Measurements from ENCODE around the gene RAI14.

Gene RAI14

GRCh38 chr5:34656001-34656699 lies at the start of gene RAI14:
TSS of gene RAI14 (plus strand) at chr5:34656328. CDS start at chr5:34686920, 30,592 bp downstream.
- peak; percentile 14 for DNase-seq (ENCODE audit: low spot score)

DNA sequence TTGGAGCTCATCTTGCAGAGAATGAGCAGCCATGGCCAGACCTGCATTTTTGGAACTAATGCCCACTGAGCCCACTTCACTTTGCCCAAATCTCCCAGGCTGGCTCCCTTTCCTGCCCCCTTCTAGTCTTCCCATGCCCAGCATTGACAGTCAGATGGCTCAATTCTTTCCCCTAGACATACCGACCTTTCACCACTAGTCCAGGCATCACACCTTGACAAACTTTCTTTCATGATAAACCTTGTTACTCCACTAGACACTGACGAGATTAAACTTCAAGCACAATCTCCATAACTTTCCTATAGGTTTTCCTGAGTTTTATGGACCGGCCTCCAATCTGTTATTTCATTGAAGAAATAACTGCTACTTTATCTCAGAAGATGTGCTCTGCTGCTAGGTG lies 47.8 kb upstream of the RAI14 start:
- DNase-seq (ENCODE audit: low spot score) = no peak

DNA sequence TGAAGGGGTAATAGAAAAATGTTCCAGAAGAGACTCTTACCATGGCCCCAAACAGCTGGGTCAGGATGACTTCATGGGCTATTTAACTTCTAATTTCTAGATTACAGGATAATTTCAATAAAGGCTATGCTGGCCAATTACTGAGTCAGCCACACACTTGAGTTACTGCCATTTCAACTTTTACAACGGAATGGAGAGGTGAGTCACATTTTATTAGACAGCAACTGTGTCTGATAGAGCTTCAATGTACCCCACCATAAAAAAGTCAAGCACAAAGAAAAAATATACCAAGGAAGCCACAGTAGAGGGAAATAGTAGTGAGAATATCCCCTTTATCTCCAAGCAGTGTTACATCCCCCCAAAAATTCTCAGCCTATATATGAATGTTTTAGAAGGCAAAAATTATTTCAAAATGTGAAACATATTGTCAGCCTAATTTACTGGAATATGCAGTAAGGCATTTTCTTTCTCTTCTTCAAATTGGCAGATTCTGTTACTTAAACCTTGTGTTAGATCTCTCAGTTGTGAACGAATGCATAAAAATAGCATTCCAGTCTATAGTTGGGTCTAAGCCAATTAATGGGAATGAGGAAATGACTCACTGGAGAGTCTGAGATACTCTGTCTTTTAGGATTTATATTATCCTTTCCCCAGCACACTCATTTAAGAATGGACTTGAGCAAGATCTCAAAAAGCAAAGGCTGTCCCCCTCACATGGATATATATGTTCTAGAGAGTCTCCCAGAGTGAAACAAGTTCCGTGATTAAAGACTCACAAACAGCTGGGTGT lies 47.1 kb upstream of the RAI14 start:
- DNase-seq (ENCODE audit: low spot score) = no peak

DNA sequence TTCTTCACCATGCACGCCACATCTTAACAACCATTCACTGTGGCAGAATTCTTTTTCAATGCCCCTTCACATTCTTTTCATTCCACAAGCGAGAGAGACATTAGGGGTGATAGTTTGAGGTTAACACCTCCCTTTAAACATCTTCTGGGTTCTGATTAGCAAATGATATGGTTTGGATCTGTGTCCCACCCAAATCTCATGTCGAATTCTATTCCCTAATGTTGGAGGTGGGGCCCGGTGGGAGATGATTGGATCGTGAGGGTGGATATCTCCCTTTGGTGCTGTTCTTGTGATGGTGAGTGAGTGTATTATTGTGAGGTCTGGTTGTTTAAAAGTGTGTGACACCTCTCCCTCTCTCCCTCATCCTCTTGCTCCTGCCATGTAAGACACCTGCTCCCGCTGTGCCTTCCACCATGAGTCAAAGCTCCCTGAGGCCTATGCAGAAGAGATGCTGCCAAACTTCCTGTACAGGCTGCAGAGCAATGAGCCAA lies 46.1 kb upstream of the RAI14 start:
- DNase-seq (ENCODE audit: low spot score) = no peak

DNA sequence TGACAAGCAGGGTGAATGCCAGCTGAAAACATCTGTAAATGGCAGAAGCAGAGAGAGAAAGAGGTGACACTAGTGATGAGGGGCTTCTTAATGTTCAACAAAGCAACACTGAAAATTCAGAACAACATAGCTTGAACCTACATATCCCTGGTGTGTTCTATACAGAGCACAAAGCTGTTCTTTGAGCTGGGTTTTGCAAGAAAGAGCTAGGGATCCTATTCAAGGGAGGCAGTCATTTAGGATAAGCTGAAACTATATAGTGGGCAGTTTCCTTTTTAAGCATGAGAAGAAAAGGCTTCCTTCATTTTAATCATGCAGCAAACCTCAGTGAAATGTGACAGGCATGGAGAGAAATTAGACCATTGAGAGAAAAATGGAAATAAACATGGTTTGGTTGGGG lies 45.6 kb upstream of the RAI14 start:
- DNase-seq (ENCODE audit: low spot score) = no peak

GRCh38 chr5:34611464-34612415 lies 44.4 kb upstream of the RAI14 start:
- no peak for DNase-seq (ENCODE audit: low spot score)

DNA sequence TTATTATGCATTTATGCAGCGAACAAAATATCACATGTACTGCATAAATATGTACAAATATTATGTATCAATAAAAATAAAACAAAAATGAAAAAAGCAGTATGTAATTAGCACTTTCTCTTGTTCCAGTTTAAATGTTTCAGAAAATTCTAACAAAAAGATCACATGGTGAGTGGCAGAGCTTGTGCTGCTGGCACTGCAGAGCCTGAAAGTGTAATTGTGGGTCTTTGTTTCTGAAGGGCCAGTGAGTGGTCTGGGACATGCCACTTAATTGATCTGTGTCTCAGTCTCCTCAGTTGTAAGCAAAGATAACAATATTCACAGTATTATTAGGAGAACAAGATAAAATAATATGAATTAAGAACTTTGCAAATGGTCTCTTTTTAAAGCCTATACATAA lies 39.5 kb upstream of the RAI14 start:
- no peak for DNase-seq (ENCODE audit: low spot score)

DNA sequence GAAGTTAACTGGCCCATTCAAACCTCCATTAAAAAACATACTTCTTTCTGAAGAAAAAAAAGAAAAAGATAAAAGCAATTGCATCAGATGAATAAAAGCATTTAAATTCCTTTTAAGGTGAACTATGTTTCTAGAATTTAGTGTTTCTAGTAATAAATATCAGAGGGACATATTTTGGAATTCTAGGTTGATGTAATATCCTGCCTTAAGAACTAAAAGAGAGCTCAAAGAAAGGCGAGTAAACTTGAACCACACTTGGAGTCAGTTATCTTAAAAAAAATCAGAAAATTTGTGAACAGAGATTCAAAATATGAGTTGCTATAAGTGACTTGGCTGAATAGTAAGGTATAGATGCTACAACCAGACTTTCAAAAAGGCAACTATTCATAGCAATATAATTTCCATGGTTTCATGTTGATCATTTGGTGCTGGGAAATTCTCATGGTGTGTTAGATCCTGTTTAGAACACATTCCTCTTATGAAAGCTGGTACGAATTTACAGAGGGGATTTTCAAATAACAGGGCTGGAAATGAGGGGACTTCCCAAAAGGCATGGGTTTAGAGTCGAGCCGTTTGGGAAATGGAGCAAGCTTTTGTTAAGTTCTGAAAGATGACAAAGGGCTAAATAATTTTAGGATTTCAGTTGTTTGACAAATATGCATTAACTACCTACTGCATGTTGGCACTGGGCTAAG lies 37.6 kb upstream of the RAI14 start:
- DNase-seq (ENCODE audit: low spot score) = no peak

DNA sequence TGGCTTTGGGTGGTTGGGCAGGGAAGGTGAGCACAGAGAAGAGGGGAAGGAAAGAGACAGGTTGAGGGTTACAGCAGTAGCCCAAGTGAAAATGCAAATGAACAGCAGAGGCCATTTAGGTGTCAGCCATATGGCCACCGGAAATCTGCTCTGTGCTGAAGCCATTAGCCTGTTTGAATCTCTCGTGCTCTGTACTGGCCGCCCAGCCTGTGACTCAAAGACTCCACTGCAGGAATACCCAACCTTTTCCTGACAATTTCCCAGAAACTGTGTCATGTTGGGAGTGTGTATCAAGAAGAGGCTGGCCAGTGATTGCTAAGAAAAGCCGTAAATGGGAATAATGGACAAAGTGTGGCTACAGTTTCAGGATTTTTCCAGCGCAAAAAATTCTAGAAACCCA lies 35.9 kb upstream of the RAI14 start:
- no peak for DNase-seq (ENCODE audit: low spot score)

DNA sequence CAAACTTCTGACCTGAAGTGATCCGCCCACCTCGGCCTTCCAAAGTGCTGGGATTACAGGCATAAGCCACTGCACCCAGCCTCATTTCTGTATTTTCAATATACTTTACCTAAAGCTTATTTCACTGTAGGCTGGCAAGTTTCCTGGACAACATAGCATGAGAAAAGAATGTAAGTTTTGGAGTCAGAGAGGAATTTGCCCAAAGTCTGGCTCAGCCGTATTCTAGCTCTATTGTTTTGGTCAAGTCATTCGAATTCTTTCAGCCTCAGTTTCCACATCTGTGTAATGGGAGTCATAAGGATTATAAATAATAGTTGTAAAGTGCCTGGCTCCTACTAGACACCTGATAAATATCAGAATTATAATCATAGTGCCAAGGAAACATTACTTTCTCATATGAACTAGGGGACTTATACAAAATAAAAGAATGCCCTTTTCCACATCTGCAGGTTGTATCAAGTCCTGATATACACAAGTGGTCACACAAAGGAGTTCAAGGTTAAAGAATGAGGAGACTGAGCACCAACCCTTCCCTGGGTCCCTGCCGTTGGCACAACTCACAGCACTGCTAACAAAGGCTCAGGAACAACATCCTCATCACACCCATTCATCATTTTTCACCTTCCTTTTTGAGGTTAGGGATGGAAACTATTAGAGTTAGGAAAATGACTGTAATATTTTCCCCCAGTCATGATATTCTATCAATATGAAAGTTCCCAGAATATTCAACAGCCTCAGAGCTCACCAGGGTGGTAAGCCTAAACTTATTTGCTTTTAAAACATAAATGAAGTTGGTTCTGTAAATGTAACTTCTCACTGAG lies 34.6 kb upstream of the RAI14 start:
- no peak for DNase-seq (ENCODE audit: low spot score)

GRCh38 chr5:34622098-34622400 lies 34.1 kb upstream of the RAI14 start:
- DNase-seq (ENCODE audit: low spot score) = no peak

- DNase-seq (ENCODE audit: low spot score) = no peak
Measured at GRCh38 chr5:34624691-34625090, 31.4 kb upstream of the RAI14 start.

GRCh38 chr5:34625246-34625645 lies 30.9 kb upstream of the RAI14 start:
- no peak for DNase-seq (ENCODE audit: low spot score)

DNA sequence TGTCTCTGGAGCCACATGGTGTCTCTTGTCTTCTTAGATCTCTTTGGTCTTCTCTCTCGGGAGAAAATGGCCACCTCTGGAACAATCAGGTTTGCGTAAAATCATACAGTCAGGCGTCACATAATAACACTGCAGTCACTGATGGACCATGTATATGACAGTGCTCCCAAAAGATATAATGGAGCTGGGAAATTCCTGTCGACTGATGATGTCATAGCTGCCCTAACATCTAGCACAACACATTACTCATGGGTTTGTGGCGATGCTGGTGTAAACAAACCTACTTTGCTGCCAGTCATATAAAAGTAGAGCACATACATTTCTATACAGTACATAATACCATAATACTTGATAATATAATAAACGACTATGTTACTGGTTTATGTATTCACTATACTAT lies 30.1 kb upstream of the RAI14 start:
- DNase-seq (ENCODE audit: low spot score) = no peak

DNA sequence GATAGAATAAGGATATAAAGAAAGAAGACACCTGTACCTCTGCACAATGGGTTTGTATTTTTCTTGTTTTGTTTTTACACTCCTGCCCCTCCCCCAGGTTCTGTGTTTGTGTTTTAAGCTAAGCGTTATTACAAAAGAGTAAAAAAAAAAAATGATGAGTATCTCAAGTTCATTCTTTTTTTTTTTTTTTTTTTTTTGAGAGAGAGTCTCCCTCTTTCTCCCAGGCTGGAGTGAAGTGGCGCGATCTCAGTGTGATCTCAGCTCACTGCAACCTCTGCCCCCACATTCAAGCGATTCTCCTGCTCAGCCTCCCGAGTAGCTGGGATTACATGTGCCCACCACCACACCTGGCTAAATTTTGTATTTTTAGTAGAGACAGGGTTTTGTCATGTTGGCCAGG lies 29.4 kb upstream of the RAI14 start:
- no peak for DNase-seq (ENCODE audit: low spot score)

GRCh38 chr5:34627794-34628193 lies 28.3 kb upstream of the RAI14 start:
- DNase-seq (ENCODE audit: low spot score) = no peak

DNA sequence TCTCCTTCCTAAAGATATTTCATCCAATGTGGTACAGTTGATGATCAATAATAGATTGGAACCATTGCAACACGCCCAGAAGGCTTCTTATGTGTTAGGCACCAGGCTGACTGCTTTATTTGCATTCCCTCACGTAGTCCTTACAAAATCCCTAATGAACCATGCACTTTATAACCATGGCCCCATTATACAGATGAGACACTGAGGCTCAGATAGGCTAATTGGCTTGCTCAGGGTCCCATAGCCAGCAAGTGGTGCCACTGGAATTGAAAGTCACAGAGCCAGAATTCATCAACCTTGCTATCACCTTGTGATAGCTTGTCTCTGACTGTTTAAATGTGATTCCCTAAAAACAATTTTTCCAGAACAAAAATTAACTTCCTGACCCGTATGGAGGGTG lies 27.8 kb upstream of the RAI14 start:
- DNase-seq (ENCODE audit: low spot score) = no peak

GRCh38 chr5:34630596-34630995 lies 25.5 kb upstream of the RAI14 start:
- no peak for DNase-seq (ENCODE audit: low spot score)

GRCh38 chr5:34632807-34633422 lies 23.2 kb upstream of the RAI14 start:
- no peak for DNase-seq (ENCODE audit: low spot score)

DNA sequence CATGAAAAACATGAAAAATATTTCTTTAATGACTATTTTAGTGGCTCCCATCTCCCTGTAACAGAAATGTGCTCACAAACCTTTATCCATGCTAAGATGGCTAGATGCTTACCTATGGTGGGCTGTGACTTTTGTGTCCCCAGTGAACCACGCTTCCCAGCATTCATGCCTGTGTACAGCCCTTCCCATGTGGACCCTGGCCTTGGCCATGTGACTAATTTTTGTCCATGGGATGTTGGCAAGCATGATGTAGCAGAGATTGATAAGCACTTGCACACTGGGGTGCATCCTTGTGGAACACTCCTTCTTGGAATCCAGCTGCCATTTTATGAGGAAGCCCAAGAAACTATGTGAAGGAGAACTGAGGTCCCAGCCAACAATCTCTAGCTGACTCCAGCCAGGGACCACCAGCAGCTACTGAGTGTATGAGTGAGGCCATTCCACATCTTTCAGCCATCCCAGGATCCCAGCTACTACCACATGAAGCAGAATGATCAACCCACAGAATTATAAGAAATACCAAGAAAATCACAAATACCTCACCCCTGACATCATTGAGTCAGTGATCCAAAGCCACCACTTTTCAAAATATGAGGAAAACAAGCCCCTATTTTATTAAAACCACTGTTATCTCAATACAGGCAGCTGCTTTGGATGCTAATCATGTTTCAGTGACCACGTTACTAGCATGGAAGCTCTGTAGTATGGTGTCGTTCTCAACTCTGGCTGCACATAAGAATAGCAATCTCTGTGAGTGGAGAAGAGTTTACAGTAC lies 16.1 kb upstream of the RAI14 start:
- no peak for DNase-seq (ENCODE audit: low spot score)

Measured in germinal center (tissue), 1 donor.